Smooth muscle cell (in vitro differentiated cells): ENCODE measurements around the gene PRR3. TPM values are rescaled to one million over a fixed set of nuclear protein-coding genes. Genes with fewer than 3 reads are reported as not detected.

Source experiments
- DNase-seq: peaks from one replicate; lab custom pipeline; 2025; ENCODE audit not compliant: unreplicated experiment; lab: John Stamatoyannopoulos, UW
- H2AFZ ChIP-seq: fragments of 200-600 bp; sonication (generic); 2 replicates; pipeline ENCODE4 v1.6.0; 2016; ENCODE audit warnings: antibody characterized with exemption, low read depth, mild to moderate bottlenecking
- H3F3A ChIP-seq: fragments of 200-600 bp; sonication (generic); 2 replicates; pipeline ENCODE4 v1.6.0; 2017; ENCODE audit warnings: antibody characterized with exemption, low read depth
- H3K27ac ChIP-seq: fragments of 200-600 bp; sonication (generic); 2 replicates; pipeline ENCODE4 v1.5.1; 2016; ENCODE audit warnings: low read depth, mild to moderate bottlenecking
- H3K27me3 ChIP-seq: fragments of 200-600 bp; sonication (generic); 2 replicates; pipeline ENCODE4 v1.6.1; 2016; ENCODE audit warnings: low read depth, mild to moderate bottlenecking
- H3K36me3 ChIP-seq: fragments of 200-600 bp; sonication (generic); 2 replicates; pipeline ENCODE4 v1.5.1; 2016; ENCODE audit warnings: low read depth
- H3K4me1 ChIP-seq: fragments of 200-600 bp; sonication (generic); 2 replicates; pipeline ENCODE4 v1.5.1; 2016; ENCODE audit warnings: low read depth
- H3K4me2 ChIP-seq: fragments of 200-600 bp; sonication (generic); 2 replicates; pipeline ENCODE4 v1.6.0; 2016; ENCODE audit warnings: mild to moderate bottlenecking
- H3K4me3 ChIP-seq: fragments of 200-600 bp; sonication (generic); 2 replicates; pipeline ENCODE4 v1.5.1; 2016; ENCODE audit warnings: mild to moderate bottlenecking
- H3K79me2 ChIP-seq: fragments of 200-600 bp; sonication (generic); 2 replicates; pipeline ENCODE4 v1.6.0; 2016; ENCODE audit warnings: low read depth, mild to moderate bottlenecking
- H3K9ac ChIP-seq: fragments of 200-600 bp; sonication (generic); 2 replicates; pipeline ENCODE4 v1.6.0; 2016; ENCODE audit warnings: low read depth
- H3K9me3 ChIP-seq: fragments of 200-600 bp; sonication (generic); replicated peaks from 2 replicates; pipeline ENCODE4 v1.5.1; 2016; ENCODE audit warnings: low read depth
- H4K20me1 ChIP-seq: fragments of 200-600 bp; sonication (generic); 2 replicates; pipeline ENCODE4 v1.6.0; 2016; ENCODE audit warnings: low read depth
- CTCF ChIP-seq: fragments of 200-600 bp; sonication (generic); IDR thresholded peaks from 2 replicates; pipeline ENCODE4 v1.5.1; 2017; ENCODE audit warnings: borderline replicate concordance, mild to moderate bottlenecking, antibody characterized with exemption; ENCODE audit not compliant: insufficient read depth, poor library complexity, severe bottlenecking
- WGBS: methylation state at CpG from one replicate; pipeline ENCODE4 v1.1.7; 2016; ENCODE audit warnings: low lambda C conversion rate; 5-methylcytosine and 5-hydroxymethylcytosine counted together
- polyA plus RNA-seq: library from polyadenylated mRNA; unstranded; fragments of >200 nt; fragmentation: Nextera tagmentation; extraction: Ambion mirVana; gene quantifications from 2 replicates; pipeline ENCODE4 v1.2.1, GENCODE V29; 2016
- total RNA-seq: library from RNA; depleted of rRNA; stranded (reverse); fragments of >200 nt; gene quantifications from 2 replicates; pipeline ENCODE4 v1.2.3, GENCODE V29; 2014

The PRR3 gene
- total and polyA plus RNA-seq, 2 experiments from 2014 or later, result 13.1 to 29.4 TPM

- Histone ChIP-seq H3K36me3 (no peaks in the 10 kb centered on the region), H2AFZ (no peak overlapping the region), H3K9ac (no peak overlapping the region), H3K9me3 (no peaks in the 10 kb centered on the region), H3K27me3 (no peaks in the 10 kb centered on the region), H3K4me2 (no peak overlapping the region), H3K79me2 (no peaks in the 10 kb centered on the region), H4K20me1 (no peaks in the 10 kb centered on the region), H3K4me1 (peaks cover 4% of the 10 kb centered on the region), H3K4me3 (no peak overlapping the region), H3K27ac (no peak overlapping the region), H3F3A (no peaks in the 10 kb centered on the region)
- 92% methylated on average over 3 of the region's 3 CpGs for WGBS
- TF ChIP-seq CTCF, result no peak
- DNase-seq, result no peak
These were observed 19.2 kb upstream of the PRR3 start for GRCh38 chr6:30537931-30538330.

GRCh38 chr6:30541515-30542403 lies 15.3 kb upstream of the PRR3 start:
- H3K9me3 ChIP-seq, result no peaks in the 10 kb centered on the region
- peak; percentile 98 for TF ChIP-seq CTCF
- H3K36me3 ChIP-seq, result no peaks in the 10 kb centered on the region
- peak overlapping the region; percentile 52 for H3K4me3 ChIP-seq
- DNase-seq, result no peak
- H3F3A ChIP-seq, result peaks cover 13% of the 10 kb centered on the region
- H3K27ac ChIP-seq, result no peak overlapping the region
- H3K4me2 ChIP-seq, result peak overlapping the region; percentile 90
- WGBS, result 27% methylated on average over 23 of the region's 23 CpGs
- peaks cover 4% of the 10 kb centered on the region for H3K4me1 ChIP-seq
- no peaks in the 10 kb centered on the region for H3K79me2 ChIP-seq
- no peaks in the 10 kb centered on the region for H4K20me1 ChIP-seq
- no peaks in the 10 kb centered on the region for H3K27me3 ChIP-seq
- H3K9ac ChIP-seq, result no peak overlapping the region
- H2AFZ ChIP-seq, result no peak overlapping the region

GRCh38 chr6:30542404-30542725 lies 14.7 kb upstream of the PRR3 start:
- no peaks in the 10 kb centered on the region for H4K20me1 ChIP-seq
- no peaks in the 10 kb centered on the region for H3K36me3 ChIP-seq
- no peaks in the 10 kb centered on the region for H3K27me3 ChIP-seq
- DNase-seq, result no peak
- no peak overlapping the region for H3K27ac ChIP-seq
- H2AFZ ChIP-seq, result no peak overlapping the region
- WGBS, result 59% methylated on average over 4 of the region's 4 CpGs
- peaks cover 4% of the 10 kb centered on the region for H3K4me1 ChIP-seq
- TF ChIP-seq CTCF, result no peak
- H3K79me2 ChIP-seq, result no peaks in the 10 kb centered on the region
- H3F3A ChIP-seq, result peaks cover 13% of the 10 kb centered on the region
- H3K9me3 ChIP-seq, result no peaks in the 10 kb centered on the region
- H3K4me3 ChIP-seq, result no peak overlapping the region
- no peak overlapping the region for H3K9ac ChIP-seq
- H3K4me2 ChIP-seq, result no peak overlapping the region

GRCh38 chr6:30542915-30543314 lies 14.2 kb upstream of the PRR3 start:
- Histone ChIP-seq H3F3A (peaks cover 13% of the 10 kb centered on the region), H3K4me3 (no peak overlapping the region), H3K9ac (no peak overlapping the region), H4K20me1 (no peaks in the 10 kb centered on the region), H3K79me2 (no peaks in the 10 kb centered on the region), H3K27ac (no peak overlapping the region), H3K4me1 (peaks cover 4% of the 10 kb centered on the region), H2AFZ (no peak overlapping the region), H3K27me3 (no peaks in the 10 kb centered on the region), H3K4me2 (no peak overlapping the region), H3K36me3 (no peaks in the 10 kb centered on the region), H3K9me3 (no peaks in the 10 kb centered on the region)
- no peak for DNase-seq
- TF ChIP-seq CTCF, result no peak
- WGBS, result 88% methylated on average over 1 of the region's 1 CpG
